ENCODE measurements around the gene MTURN. TPM values are rescaled to one million over a fixed set of nuclear protein-coding genes. Genes with fewer than 3 reads are reported as not detected.

The MTURN gene
- total RNA-seq, 1 donor from 2014 or later, result 13.5 TPM

GRCh38 chr7:30202671-30203070, 67.9 kb downstream of the MTURN start:
- DNase-seq (ENCODE audit: low read depth in 2 of 2), result no peak

DNA sequence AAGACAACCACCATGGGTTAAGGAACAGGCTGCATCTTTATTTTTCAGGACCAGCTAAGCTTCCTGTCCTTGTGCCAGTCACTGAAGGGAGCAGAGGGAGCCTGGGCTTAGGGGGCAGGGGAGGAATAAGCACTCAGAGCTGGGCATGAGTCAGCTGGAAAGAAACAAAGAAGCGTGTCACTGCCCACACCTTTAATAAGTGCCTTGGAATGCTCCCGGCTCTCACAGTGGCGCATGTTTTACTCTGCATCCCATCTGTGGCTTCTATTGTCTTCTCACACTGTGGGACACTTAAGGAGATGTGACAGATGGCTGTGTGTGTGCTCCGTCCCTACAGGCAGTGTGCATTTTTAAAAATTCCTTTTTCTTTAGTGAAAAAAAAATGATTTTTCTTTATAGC, 71.7 kb downstream of the MTURN start:
- peak in 1 of 2 donors; percentile 37 for DNase-seq (ENCODE audit: low read depth in 2 of 2)

GRCh38 chr7:30206942-30207341, 72.2 kb downstream of the MTURN start:
- DNase-seq (ENCODE audit: low read depth in 2 of 2), result no peak

DNA sequence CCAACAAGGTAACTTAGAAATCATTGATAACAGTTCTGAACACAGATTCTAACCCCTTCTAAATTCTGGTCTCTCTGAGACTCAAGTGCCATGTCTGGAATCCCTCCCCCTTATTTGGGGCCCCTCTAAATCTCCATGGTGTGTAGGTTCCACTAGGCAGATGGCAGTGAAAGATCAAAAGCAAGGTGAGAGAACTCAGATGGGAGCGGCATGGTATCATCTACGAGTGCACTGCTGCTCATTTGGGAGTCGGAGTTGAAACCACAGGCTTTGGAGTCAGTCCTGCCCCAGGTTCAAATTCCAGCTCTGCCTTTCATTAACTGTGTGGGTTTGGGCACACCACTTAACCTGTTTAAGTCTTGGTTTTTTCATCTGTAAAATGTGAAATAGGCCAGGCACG, 72.6 kb downstream of the MTURN start:
- no peak for DNase-seq (ENCODE audit: low read depth in 2 of 2)

GRCh38 chr7:30209951-30210350, 75.2 kb downstream of the MTURN start:
- DNase-seq (ENCODE audit: low read depth in 2 of 2), result no peak

Other genes with a start within 250 kb of the MTURN start
- gene SCRN1, start 145.2 kb upstream of the MTURN start, total RNA-seq, result 61.4 and 69.3 TPM in 2 replicates
- 8.5 and 9.8 TPM in 2 replicates for gene FKBP14, start 108.3 kb upstream of the MTURN start, total RNA-seq
- gene PLEKHA8, start 106.6 kb upstream of the MTURN start, total RNA-seq, result 11.8 and 13.0 TPM in 2 replicates
- gene ZNRF2, start 149.6 kb downstream of the MTURN start, total RNA-seq, result 5.0 and 6.4 TPM in 2 replicates

Data from dermis microvascular lymphatic vessel endothelial cell (primary cell).